Measurements from ENCODE around the gene CD6.
"Not testable (repeated sequence)": the region's sequence is repeated elsewhere in the genome, so short reads cannot be mapped to it uniquely, and the experiment has no call there.

Gene CD6

DNA sequence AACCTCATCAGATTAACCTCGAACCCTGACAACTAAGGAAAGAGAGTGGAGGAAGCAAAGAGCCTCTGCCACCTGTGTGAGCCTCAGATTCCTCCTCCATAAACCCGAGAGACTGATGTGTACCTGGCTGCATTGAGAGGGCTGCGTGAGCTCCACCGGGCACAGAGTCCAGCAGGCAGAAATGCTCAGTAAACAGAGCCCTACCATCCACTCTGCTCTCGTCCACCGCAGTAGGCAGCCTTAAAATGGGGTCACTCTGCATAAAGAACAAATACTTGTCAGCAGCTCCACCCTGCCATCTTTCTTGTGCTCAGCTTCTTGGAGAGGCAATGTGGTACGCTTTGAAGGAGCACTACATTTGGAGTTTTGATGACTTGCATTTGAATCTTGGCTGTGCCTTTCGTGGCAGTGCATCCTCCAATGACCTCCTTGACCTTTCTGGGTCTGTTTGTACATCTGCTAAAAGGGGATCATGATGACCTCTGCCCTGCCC is 87.8 kb downstream of the CD6 start:
- DNase-seq: no peak

DNA sequence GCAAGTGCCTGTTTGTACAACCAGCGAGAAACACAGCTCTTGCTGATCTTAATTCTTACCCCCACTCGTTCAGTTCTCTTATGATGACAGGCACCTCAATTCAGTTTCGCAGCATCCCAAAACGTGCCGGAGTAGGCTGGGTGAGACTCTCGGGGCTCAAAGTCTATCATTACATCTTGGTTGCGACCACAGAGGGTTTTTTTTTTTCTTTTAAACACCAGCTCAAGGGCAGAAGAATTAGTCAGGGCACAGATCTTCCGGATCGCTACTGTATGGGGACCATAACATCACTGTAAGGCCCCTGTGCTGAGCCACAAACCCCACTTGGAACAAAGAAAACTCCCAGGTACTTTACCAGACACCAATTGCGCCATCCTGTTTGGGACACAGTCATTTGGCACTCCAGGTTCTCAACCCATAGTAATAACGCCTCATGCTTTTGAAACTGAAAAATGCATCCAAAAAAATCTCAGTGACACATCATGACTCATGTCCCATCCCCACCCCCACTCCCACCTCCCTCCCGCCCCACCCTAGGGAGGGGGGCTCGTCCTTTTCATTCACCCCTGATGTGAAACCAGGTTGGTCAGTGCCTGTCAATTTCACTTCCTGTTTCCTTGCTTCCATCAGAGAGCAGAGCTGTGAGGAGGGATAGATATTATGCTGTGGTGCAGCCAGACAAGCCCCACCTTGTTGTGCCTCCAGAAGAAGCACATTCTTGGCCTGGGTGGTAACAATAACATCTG is 89.8 kb downstream of the CD6 start:
- no peak for DNase-seq

DNA sequence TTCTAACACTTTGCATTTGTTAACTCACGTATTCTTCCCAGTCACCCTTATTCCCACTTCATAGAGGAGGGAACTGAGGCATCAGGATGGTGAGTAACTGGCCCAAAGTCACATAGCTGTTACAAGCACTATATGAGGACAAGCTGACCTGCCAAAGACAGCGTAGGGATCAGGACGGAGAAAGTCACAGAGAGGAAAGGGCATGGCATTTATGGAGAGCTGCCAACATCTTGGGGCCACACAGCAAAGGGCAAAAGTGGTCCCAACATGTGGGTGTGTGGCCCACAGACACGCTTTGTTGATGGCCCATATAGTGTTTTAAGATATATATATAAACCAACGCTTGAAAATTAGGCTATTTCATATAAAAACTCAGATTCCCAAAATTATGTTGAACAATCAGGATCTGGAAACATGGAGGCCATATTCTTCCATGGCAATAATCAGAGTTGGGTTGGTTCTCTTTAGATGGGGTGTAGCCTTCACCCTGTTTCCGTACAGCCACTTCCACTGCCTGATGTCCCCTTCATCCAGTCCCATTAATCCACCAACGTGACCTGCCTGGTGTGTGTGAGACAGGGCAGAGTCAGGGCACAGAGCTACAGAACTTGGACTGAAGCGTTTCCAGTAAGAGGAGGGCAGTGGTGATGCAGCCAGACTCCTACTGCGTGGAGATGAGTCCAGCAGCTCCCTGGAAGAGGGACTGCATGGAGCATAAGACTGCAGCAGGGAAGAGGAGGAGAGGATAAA is 90.9 kb downstream of the CD6 start:
- no peak for DNase-seq

GRCh38 chr11:61065236-61065635 is 93.8 kb downstream of the CD6 start:
- DNase-seq: not testable (repeated sequence)

GRCh38 chr11:61065955-61066638 is 94.6 kb downstream of the CD6 start:
- no peak for DNase-seq

- no peak for DNase-seq
Measured at GRCh38 chr11:61066645-61067044, 95.2 kb downstream of the CD6 start.

- no peak for DNase-seq
Measured at GRCh38 chr11:61067782-61068446, 96.4 kb downstream of the CD6 start.

DNA sequence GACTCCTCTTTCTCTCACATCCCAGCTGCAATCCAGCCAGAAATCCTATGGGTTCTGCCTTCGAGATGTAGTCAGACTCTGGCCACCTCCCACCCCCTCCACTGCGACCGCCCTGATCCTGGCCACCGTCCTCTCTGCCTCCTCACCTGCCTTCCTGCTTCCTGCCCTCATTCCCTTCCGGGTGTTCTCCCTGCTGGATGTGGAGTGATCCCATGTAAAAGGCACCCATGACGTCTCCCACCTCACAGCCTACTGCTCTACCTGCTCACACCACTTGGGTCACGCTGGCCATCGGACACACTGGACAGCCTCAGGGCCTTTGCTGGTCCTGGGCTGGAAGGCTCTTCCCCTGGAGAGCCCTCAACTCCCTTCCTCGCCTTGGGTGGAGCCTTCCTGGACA is 97.1 kb downstream of the CD6 start:
- no peak for DNase-seq

DNA sequence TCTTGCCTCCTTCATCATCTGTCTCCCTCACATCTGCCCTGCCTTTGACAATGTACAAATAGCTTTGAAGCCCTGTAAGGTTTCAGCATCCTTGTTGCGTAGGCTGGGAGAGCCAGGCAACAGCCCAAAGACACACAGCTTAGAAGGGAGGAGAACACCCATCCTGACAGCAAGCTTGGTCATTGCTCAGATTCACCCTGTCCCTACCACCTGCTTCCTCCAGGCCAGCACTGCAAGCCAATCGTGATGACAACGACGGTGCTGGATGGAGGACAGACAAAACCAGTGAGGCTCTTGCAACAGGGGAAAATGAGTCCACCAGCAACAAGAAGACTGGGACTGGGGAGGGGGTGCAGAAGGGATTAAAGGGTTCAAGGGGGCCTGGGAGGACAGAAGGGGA is 97.9 kb downstream of the CD6 start:
- DNase-seq: no peak
